NCI-H1417 (cell line): ENCODE data around the gene SNCAIP.
"Not testable (repeated sequence)": the region's sequence is repeated elsewhere in the genome, so short reads cannot be mapped to it uniquely, and the experiment has no call there.

Experiments used
- DNase-seq, 3 experiments: peaks; one replicate each; lab custom pipeline; 2025; lab: John Stamatoyannopoulos, UW

SNCAIP gene

DNA sequence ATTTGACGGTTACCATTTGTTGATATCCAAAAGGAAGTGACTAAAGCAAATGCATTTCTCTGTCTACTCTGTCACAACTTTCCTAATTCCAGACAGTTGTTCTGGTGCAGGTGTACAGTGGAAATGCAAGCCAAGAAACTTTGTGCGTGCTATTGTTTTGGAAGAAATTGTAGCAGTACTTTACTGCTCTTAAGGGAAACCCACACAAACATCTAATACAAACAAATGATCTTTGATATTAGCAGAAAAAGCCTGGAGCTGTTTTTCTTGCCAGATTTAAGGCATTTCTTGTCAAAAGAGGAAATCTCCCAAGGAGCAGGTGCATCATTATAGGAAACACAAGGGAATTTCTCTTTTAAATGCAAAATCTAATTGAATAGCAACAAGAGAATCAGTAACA lies 2.0 kb downstream of the SNCAIP start:
- peak in 1 of 3 experiments; percentile 7 for DNase-seq

DNA sequence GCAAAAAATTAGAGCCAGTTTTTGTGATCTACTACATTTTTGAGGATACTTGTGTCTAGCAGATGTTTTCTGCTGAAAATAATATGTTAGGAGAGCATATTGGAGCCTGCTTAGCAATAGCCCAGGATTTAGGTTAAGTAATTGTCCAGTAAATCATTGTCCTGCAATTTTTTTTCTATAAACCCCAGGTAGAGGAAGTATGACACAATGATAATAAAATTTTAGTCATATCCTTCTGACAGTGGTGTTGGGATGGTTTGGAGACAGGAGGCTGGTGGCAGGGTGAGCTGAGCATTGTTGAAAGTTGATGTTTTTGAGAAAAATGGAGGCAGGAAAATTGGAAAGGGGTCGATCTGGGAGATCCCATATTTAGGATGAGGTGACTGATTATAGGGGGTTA lies 3.5 kb downstream of the SNCAIP start:
- no peak for DNase-seq

DNA sequence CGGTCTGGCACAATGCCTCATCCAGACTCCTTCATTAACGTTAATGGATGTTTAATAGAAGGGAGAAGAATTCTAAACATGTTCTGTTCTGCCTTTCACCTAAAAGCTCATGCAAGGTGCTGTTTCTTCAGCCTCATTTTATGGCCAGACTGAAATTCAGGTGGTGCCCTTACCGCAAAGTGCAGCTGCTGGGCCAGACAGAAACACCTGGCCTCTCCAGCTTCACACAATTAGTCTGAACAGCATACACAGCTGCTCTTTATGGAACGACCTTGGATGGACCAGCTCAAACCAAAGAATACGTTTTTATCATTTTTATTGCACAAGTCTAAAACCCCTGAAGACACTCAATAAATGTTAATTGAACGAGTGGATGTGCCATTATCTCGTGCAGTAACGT lies 4.6 kb downstream of the SNCAIP start:
- peak; percentile 64 to 94 (median 89) for DNase-seq

DNA sequence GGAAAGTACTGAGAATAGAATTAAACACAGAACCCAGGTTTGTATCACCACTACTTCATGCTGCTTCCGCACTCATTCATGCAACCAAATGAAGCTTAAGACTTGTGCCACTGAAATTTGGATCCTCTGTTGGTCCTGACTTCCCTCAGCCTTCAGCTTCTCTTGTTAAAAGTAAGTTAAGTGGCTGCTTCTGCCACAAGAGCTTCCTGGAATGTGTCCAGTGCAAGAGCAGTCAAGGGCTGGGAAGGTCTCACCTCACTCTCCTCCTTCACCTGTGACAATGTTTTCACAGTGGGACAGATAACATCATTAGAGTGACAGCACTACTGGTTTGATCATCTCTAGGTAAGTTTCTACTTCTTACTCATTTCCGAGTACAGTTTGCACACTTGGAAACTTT lies 7.9 kb downstream of the SNCAIP start:
- DNase-seq: peak in 1 of 3 experiments; percentile 47

DNA sequence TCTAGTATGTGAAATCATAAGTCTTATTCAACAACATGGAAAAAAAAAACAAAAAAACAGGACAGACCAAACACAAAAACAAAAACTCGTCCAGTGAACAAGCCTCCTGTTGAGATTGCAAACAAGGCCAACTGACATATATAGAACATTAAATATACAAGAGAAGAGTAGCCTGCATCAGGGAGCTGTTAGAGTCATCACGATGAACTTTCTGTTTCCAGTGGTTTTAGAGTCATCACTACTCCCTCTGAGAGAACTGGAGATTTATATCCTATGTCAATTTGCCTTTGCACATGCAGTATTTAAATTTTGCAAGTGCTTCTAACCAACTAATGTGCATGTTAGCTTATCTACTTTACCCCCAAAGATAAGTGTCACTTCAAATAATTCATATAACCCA lies 9.9 kb downstream of the SNCAIP start:
- no peak for DNase-seq

DNA sequence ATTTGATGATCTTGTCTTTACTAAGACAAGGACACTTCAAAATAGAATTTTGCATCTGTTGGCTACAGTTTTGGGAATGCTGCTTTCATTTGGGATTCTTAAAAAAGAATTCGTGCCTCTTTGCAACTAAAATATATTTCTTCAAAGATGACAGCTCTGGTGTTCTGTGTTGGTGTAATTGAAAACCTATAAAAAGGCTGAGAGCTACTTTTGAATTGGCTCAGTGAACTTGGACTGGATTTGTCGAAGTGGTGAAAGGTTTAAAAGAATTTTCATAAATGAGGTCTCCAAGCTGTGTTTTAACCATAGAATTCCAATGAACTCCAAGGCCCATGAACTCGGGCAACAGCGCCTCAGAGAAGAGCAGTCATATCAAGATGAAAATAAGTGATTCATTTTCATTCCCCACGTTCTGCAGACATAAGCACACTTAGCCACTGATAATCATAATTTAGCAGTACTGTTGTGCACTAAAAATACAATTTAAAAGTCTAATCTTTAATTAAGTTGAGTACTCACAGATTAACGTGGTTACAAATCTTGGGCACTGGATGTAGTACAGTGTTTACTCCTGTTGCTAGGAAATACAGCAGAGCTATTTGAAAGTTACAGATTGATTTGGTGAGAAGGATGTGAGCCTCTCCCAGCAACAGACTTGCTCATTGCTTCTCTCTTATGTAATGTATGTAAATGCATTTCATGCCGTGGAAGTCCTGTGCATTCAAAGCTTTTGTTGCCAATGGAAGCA lies 10.9 kb downstream of the SNCAIP start:
- DNase-seq: peak in 1 of 3 experiments; percentile 8

DNA sequence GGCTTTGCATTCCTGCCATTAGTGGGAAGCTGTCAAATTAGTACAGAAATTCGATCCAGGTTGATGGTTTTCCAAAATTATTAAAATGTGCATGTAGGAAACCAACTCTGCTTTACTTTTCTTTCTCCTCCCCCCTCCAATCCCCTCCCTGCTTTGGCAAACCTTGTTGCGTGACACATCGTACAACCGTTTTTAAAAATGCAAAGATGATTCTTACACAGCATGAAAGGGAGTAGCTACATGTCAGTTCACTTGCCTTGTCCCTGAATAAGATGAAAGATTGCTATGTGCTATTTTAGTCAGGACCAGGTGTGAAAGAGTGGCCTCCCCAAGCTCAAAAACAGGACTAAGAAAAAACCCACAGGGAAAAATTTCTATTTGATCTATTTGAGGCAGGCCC lies 11.7 kb downstream of the SNCAIP start:
- DNase-seq: no peak

GRCh38 chr5:122327110-122327509 lies 15.1 kb downstream of the SNCAIP start:
- peak in 2 of 3 experiments; percentile 19 to 81 for DNase-seq

- no peak for DNase-seq
Observed at GRCh38 chr5:122330881-122331280, 18.8 kb downstream of the SNCAIP start.

- DNase-seq: peak in 1 of 3 experiments; percentile 17
Observed at GRCh38 chr5:122332599-122333555, 20.8 kb downstream of the SNCAIP start.

- no peak for DNase-seq
Observed at GRCh38 chr5:122333564-122333963, 21.5 kb downstream of the SNCAIP start.

DNA sequence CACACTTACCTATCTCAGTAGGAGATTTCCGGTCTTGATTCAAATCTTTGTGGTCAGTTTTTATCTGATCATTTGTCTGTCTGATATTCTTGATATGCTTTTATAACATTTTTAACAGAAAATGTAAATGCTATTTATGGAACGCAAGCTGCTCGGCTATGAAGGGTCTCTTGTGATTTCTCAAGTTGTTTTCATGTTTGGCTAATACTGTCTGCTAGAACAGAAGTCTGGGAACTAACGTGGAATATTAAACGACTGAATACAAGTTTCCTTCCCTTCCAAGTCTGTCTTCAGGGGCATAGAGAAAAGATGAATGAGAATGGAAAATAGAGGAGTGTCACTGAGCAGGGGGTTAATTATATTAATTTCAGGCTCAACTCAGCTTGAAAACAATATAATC lies 27.6 kb downstream of the SNCAIP start:
- DNase-seq: no peak

GRCh38 chr5:122341087-122341486 lies 29.1 kb downstream of the SNCAIP start:
- no peak for DNase-seq

GRCh38 chr5:122342256-122342655 lies 30.2 kb downstream of the SNCAIP start:
- DNase-seq: no peak

- DNase-seq: no peak
Observed at GRCh38 chr5:122346897-122347581, 35.0 kb downstream of the SNCAIP start.

GRCh38 chr5:122350496-122350895 lies 38.5 kb downstream of the SNCAIP start:
- DNase-seq: no peak

DNA sequence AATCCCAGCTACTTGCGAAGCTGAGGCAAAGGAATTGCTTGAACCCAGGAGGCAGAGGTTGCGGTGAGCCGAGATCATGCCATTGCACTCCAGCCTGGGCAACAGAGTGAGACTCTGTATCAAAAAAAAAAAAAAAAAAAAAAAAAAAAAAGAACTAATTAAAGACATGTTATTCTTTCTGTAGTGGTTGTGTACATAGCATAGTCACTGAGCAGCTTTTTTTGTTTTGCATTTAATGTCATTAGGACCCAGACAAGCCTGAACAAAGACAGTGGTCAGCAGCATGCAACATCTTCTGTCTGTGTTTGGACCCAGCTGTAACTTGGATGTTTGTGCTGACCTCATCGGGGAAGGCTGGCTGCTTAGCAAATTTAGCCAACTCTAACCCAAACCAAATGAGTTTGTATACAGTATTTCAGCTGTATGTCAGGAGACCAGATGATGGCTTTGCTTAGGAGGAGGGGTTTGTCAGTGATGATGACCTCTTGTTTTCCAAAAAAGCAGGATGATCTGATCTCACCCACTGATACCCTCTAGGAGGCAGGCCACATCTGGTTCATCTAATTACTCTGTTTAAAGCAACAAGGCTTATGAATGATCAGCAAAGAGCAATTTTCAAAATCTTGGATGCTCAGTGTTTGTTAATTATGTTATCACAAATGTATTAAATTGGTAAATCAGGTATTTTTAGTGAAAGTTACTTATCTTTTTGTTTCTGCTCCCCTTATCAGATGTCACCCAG lies 39.5 kb downstream of the SNCAIP start:
- peak in 1 of 3 experiments; percentile 16 for DNase-seq

- no peak for DNase-seq
Observed at GRCh38 chr5:122352331-122352730, 40.3 kb downstream of the SNCAIP start.

DNA sequence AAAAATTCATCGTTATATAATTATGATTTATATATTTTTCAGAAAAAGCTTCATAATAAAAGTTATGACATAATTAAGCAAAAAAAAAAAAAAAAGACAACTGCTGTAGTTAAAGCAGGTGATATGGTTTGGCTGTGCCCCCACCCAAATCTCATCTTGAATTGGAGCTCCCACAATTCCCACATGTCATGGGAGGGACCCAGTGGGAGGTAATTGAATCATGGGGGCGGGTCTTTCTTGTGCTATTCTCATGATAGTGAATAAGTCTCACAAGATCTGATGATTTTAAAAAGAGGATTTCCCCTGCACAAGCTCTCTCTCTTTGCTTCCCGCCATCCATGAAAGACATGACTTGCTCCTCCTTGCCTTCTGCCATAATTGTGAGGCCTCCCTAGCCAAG lies 41.3 kb downstream of the SNCAIP start:
- DNase-seq: not testable (repeated sequence)

GRCh38 chr5:122354293-122354692 lies 42.3 kb downstream of the SNCAIP start:
- peak in 1 of 3 experiments; percentile 18 for DNase-seq

- no peak for DNase-seq
Observed at GRCh38 chr5:122355324-122355723, 43.3 kb downstream of the SNCAIP start.

- DNase-seq: no peak
Observed at GRCh38 chr5:122356855-122357254, 44.8 kb downstream of the SNCAIP start.
